Epithelial cell of prostate (primary cell): Measurements from ENCODE around the gene USP47.

Experiments used
- DNase-seq: peaks from one replicate; pipeline ENCODE4 v3.0.0-alpha.2; 2011; ENCODE audit warnings: low read depth, low spot score
- H3K27ac ChIP-seq: fragments of 450-650 bp; 2 replicates; pipeline ENCODE4 v1.5.1; 2017; ENCODE audit warnings: mild to moderate bottlenecking

USP47 gene

GRCh38 chr11:11931461-11932055 is 89.8 kb downstream of the USP47 start:
- DNase-seq, result no peak
- no peak overlapping the region for H3K27ac ChIP-seq

GRCh38 chr11:11935536-11935935 is 93.8 kb downstream of the USP47 start:
- DNase-seq, result no peak

DNA sequence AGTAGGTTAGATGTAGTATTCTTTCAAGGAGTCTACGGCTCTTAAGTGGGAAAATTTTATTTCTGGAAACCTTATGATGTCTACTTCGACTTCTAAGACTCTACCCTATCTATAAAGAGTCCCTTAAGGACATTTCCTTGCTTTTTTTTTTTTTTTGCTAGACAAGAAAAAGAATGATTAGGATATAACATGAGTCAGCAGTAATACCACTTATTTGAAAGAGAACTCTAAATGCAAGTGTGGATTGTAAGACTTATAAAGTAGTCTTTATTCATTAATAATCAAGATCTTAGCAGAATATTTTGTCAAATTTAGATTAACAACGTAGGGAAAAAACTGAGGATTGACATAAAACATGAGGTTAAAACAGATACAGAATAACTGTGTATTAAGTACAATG is 95.7 kb downstream of the USP47 start:
- no peak overlapping the region for H3K27ac ChIP-seq
- DNase-seq, result no peak

More at GRCh38 chr11:11935536-11935935, 93.8 kb downstream of the USP47 start:
- H3K27ac ChIP-seq, result no peak overlapping the region

- H3K27ac ChIP-seq, result no peak overlapping the region
- no peak for DNase-seq
Observed at GRCh38 chr11:11937957-11938356, 96.2 kb downstream of the USP47 start.

- DNase-seq, result no peak
Observed at GRCh38 chr11:11940551-11940950, 98.8 kb downstream of the USP47 start.

GRCh38 chr11:11942668-11943067 is 100.9 kb downstream of the USP47 start:
- no peak for DNase-seq
- no peak overlapping the region for H3K27ac ChIP-seq

More at GRCh38 chr11:11940551-11940950, 98.8 kb downstream of the USP47 start:
- H3K27ac ChIP-seq, result no peak overlapping the region

DNA sequence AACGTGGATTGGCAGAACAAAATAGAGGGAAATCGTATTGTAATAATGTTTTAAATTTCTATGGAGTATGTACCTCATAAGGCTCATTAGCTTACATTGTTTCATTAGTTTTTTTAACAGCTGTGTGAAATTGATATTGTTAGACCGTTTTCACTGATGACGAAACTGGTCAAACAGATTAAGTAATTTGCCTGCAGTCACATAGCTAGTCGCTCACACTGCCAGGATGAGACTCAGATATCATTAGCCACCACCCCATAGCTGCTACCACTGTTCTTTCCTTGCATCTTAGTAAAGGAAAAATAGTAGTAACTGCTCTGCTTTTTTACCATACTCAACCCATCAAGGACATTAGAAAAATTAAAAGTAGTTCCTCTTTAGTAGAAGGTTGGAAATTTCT is 102.7 kb downstream of the USP47 start:
- no peak overlapping the region for H3K27ac ChIP-seq
- DNase-seq, result no peak

DNA sequence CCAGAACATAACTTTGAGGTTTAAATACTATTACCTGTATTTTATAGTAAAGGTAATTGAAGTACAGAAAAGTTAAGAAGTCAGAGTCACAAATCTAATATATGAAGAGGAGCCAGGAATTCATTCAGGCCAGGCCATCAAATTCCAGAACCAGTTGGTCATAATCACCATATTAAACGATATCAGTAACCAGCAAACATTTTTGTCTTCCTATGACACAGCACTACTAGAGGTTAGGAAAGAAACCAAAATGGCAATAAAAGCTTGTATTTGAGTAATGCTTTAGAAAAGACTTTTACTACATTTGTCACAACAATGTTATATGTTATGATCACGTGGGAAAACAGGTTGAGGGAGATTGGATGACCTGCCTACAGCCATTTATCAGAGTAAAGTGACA is 104.4 kb downstream of the USP47 start:
- no peak overlapping the region for H3K27ac ChIP-seq
- DNase-seq, result no peak

- no peak for DNase-seq
- no peak overlapping the region for H3K27ac ChIP-seq
Observed at GRCh38 chr11:11946878-11947277, 105.1 kb downstream of the USP47 start.

DNA sequence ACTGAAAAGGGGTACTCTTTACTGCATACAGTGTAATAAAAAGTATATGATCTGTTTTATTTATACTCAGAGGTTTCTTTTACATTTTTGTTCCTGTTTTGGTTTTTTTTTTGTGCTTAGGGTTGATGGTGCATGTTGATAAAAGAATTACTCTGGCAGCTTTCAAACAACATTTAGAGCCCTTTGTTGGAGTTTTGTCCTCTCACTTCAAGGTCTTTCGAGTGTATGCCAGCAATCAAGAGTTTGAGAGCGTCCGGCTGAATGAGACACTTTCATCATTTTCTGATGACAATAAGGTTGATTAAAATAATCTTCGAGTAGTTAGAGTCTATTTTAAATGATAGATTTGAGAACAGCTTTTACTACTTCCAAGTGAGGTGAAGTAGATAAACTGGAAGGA is 106.1 kb downstream of the USP47 start:
- no peak for DNase-seq
- H3K27ac ChIP-seq, result no peak overlapping the region

GRCh38 chr11:11948242-11948947 is 106.6 kb downstream of the USP47 start:
- DNase-seq, result no peak
- H3K27ac ChIP-seq, result no peak overlapping the region

GRCh38 chr11:11949482-11949881 is 107.7 kb downstream of the USP47 start:
- no peak for DNase-seq
- no peak overlapping the region for H3K27ac ChIP-seq

- no peak overlapping the region for H3K27ac ChIP-seq
- no peak for DNase-seq
Observed at GRCh38 chr11:11952036-11952435, 110.3 kb downstream of the USP47 start.

DNA sequence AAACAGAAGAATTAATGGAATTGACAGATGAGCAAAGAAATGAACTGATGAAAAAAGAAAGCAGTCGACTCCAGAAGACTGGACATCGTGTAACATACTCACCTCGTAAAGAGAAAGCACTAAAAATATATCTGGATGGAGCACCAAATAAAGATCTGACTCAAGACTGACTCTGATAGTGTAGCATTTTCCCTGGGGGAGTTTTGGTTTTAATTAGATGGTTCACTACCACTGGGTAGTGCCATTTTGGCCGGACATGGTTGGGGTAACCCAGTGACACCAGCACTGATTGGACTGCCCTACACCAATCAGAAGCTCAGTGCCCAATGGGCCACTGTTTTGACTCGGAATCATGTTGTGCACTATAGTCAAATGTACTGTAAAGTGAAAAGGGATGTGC is 114.2 kb downstream of the USP47 start:
- H3K27ac ChIP-seq, result no peak overlapping the region
- DNase-seq, result no peak

GRCh38 chr11:11958403-11959231 is 116.8 kb downstream of the USP47 start:
- DNase-seq, result no peak
- H3K27ac ChIP-seq, result no peak overlapping the region

DNA sequence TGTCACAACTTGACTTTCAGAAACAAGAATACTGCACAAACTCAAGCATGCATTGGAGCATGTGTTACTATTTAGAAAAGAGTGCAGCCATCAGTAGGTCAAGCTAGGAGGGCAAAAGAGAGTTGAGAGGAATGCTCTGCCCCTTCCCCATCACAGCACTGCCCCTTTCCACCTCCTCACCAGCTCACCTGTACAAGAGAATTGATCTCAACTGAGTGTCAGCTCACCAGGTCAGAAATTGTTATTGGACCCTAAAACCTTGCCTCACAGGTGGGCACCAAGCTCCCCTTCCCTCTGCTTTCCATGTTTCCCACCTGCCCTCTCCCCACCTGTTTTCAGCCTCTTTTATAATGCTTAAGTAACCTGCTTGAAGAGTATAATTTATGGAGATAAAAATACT is 117.8 kb downstream of the USP47 start:
- no peak overlapping the region for H3K27ac ChIP-seq
- DNase-seq, result no peak

GRCh38 chr11:11960687-11961086 is 118.9 kb downstream of the USP47 start:
- no peak overlapping the region for H3K27ac ChIP-seq
- no peak for DNase-seq

DNA sequence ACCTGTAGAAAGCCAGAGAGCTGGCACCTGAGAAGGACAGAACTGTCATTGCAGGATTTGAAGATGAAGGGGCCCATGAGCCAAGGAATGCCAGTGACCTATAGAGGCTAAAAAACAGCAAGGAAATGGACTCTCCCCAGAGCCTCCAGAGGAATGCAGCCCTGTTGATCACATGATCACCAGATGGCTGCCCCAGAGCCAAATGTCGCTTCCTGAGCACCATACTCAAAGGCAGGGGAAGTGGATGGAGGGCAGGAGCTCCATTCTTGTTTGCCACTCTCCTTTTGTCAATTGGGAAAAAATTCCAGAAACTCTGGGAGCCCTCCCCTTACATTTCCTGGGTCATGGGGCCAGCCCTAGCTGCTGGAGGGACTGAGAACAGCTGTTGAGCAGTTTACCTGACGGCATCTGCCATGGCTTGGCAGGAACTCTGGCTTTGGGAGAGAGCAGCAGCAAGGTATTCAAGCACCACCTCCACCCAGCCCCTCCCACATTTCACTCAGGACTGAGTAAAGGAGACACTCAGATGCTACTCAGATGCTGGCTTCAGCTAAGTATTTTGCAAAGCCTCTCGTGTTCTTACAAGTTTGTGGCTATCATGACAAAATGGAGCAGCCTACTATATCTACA is 119.7 kb downstream of the USP47 start:
- DNase-seq, result no peak
- no peak overlapping the region for H3K27ac ChIP-seq

GRCh38 chr11:11963067-11963466 is 121.3 kb downstream of the USP47 start:
- no peak for DNase-seq
- no peak overlapping the region for H3K27ac ChIP-seq

DNA sequence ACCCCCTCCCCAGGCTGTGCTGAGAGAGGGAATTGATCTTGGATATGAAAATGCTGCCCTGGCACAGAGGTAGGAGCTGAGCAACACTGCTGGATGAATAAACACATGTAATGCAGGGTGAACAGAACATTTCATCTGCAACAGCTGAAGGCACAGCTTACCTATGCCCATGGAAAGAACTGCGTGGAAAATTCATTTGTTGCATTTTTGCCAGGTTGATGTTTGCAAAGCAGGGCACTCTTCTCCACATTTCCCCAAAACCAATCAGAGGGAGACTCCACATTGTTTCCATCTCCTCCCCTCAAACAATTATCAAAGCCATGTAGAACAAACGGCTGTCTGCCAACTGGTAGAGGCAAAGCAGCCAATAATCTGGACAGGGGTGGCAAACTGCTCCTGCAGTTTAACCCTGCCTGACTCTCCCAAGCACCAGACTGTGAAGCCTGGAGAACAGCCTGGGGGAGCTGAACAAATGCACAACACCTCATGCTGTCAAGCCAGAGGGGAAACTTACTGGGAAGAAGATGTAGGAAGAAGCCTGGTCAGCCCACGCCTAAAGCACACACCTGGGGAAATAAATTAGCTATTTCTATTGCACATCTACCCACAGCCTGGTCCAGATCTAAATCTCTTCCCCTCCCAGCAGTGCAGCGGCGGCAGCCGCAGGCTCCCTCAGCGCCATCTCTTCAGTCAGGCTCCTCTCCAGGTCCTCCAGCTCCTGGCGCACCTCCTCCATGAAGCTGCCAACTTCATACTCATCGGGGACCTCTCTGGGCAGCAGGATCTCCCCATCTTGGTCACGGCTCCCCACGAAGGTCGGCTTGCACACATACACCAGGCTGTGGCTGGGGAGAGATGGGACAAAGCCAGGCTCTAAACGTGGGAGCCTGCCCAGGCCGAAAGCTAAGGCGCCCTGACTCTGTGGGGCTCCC is 122.3 kb downstream of the USP47 start:
- H3K27ac ChIP-seq, result no peak overlapping the region
- no peak for DNase-seq
